ENCODE results near the gene CNGB1. TPM values are rescaled to one million over a fixed set of nuclear protein-coding genes. Genes with fewer than 3 reads are reported as not detected.

The CNGB1 gene
- total and polyA plus RNA-seq, 2 donors (not counting 1 experiment from before 2014, with no cell fraction given) = not detected

DNA sequence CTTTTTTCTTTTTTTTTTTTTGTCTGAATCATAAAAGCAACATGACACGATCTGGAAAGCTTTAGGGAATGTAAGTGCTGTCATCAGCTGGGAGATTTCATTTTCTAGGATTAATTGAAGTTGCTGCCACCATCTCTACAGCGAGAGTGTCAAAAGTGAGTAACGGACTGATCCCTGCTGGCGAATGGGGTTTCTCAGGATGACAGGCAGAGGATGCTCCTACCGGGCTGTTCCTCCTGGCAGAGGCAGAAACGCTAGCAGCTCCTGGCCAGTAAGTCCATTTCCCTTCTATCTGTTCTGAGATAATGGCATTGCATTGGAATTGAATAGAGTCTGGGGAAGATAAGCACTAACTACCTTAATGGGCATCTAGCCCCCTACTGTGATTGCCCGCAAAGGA is 88.1 kb downstream of the CNGB1 start:
- H3K27ac ChIP-seq (ENCODE audit: insufficient read depth, low read length) = no peak overlapping the region
- DNase-seq (ENCODE audit: low read depth in 2 of 2) = peak in 1 of 2 donors; percentile 72

DNA sequence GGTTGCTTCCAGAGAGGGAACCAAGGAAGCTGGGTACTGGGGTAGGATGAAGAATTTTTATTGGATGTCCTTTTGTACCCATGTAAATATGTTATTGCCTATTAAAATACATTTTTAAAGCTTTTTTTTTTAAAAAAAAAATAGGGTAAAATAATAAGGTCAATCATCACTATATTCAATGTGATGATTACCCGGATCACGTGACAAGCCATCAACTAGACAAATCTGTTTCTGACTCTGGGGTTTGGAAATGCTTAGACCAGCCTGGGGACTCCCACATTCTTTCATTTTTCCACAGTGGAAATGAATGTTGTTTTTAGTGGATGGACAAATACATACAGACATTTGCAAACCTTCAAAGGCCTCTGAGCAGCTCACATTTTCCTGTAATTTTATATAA is 88.7 kb downstream of the CNGB1 start:
- Histone ChIP-seq H3K27ac (ENCODE audit: insufficient read depth, low read length) (no peak overlapping the region), H3K9me3 (ENCODE audit: control insufficient read depth, insufficient read depth, low read depth, low read length) (no peaks in the 10 kb centered on the region), H3K4me1 (ENCODE audit: control insufficient read depth, extremely low read depth, insufficient read depth, low read length) (no peaks in the 10 kb centered on the region), H3K9ac (ENCODE audit: insufficient read depth, low read length) (no peak overlapping the region), H3K4me3 (replicated peaks in 1 of 4; ENCODE audit: control extremely low read depth in 1 of 4, insufficient read depth in 1 of 4, low read depth in 3 of 4, low read length in 4 of 4) (no peak overlapping the region), H2AFZ (ENCODE audit: low read length) (no peak overlapping the region), H3K36me3 (ENCODE audit: control insufficient read depth, insufficient read depth, low read length) (no peaks in the 10 kb centered on the region), H3K27me3 (ENCODE audit: control insufficient read depth, insufficient read depth, low read length) (peaks cover 34% of the 10 kb centered on the region), H4K20me1 (ENCODE audit: control insufficient read depth, extremely low read depth, insufficient read depth, low read length) (no peaks in the 10 kb centered on the region), H3K79me2 (ENCODE audit: control insufficient read depth, insufficient read depth, low read length) (no peaks in the 10 kb centered on the region), H3K4me2 (ENCODE audit: extremely low read depth, insufficient read depth, low read length) (no peak overlapping the region)
- TF ChIP-seq, protein P1, sequence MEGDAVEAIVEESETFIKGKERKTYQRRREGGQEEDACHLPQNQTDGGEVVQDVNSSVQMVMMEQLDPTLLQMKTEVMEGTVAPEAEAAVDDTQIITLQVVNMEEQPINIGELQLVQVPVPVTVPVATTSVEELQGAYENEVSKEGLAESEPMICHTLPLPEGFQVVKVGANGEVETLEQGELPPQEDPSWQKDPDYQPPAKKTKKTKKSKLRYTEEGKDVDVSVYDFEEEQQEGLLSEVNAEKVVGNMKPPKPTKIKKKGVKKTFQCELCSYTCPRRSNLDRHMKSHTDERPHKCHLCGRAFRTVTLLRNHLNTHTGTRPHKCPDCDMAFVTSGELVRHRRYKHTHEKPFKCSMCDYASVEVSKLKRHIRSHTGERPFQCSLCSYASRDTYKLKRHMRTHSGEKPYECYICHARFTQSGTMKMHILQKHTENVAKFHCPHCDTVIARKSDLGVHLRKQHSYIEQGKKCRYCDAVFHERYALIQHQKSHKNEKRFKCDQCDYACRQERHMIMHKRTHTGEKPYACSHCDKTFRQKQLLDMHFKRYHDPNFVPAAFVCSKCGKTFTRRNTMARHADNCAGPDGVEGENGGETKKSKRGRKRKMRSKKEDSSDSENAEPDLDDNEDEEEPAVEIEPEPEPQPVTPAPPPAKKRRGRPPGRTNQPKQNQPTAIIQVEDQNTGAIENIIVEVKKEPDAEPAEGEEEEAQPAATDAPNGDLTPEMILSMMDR (conservative IDR thresholded peaks at IDR 0.05 in 1 of 2, IDR thresholded peaks at IDR 0.05 in 1 of 2; ENCODE audit: low read depth in 1 of 2, low read length in 2 of 2) = no peak
- no peak for TF ChIP-seq EZH2 (IDR thresholded peaks at IDR 0.05; ENCODE audit: low read length, missing control alignments)
- DNase-seq (ENCODE audit: low read depth in 2 of 2) = no peak

More for the DNA sequence above, 88.1 kb downstream of the CNGB1 start:
- Histone ChIP-seq H3K36me3 (ENCODE audit: control insufficient read depth, insufficient read depth, low read length) (no peaks in the 10 kb centered on the region), H3K4me2 (ENCODE audit: extremely low read depth, insufficient read depth, low read length) (no peak overlapping the region), H3K4me1 (ENCODE audit: control insufficient read depth, extremely low read depth, insufficient read depth, low read length) (no peaks in the 10 kb centered on the region), H3K9me3 (ENCODE audit: control insufficient read depth, insufficient read depth, low read depth, low read length) (no peaks in the 10 kb centered on the region), H4K20me1 (ENCODE audit: control insufficient read depth, extremely low read depth, insufficient read depth, low read length) (no peaks in the 10 kb centered on the region), H2AFZ (ENCODE audit: low read length) (no peak overlapping the region), H3K79me2 (ENCODE audit: control insufficient read depth, insufficient read depth, low read length) (no peaks in the 10 kb centered on the region), H3K9ac (ENCODE audit: insufficient read depth, low read length) (no peak overlapping the region), H3K4me3 (replicated peaks in 1 of 4; ENCODE audit: control extremely low read depth in 1 of 4, insufficient read depth in 1 of 4, low read depth in 3 of 4, low read length in 4 of 4) (no peak overlapping the region), H3K27me3 (ENCODE audit: control insufficient read depth, insufficient read depth, low read length) (peaks cover 39% of the 10 kb centered on the region)
- TF ChIP-seq, protein P1 (conservative IDR thresholded peaks at IDR 0.05 in 1 of 2, IDR thresholded peaks at IDR 0.05 in 1 of 2; ENCODE audit: low read depth in 1 of 2, low read length in 2 of 2) = no peak
- no peak for TF ChIP-seq EZH2 (IDR thresholded peaks at IDR 0.05; ENCODE audit: low read length, missing control alignments)

DNA sequence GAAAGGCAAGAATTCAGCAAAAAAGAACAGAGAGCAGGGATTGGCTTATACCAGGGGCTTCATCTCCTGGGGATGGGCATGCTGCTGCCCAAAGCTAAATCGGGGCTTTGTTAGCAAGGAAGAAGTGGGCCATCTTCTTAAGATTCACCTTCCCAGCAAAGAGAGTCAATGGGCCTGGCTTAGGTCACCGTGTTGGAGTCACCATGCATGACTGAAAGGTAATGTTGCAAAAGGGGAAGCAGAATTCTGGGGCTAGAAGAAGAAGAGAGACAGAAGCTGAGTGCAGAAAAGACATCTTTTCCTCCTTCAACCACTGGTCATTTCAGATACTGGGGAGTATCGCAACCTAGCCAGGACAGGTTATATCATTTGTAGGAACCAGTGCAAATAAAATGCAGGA is 92.3 kb downstream of the CNGB1 start:
- Histone ChIP-seq H2AFZ (ENCODE audit: low read length) (no peak overlapping the region), H3K9me3 (ENCODE audit: control insufficient read depth, insufficient read depth, low read depth, low read length) (no peaks in the 10 kb centered on the region), H3K4me3 (replicated peaks in 1 of 4; ENCODE audit: control extremely low read depth in 1 of 4, insufficient read depth in 1 of 4, low read depth in 3 of 4, low read length in 4 of 4) (no peak overlapping the region), H3K27ac (ENCODE audit: insufficient read depth, low read length) (no peak overlapping the region), H3K36me3 (ENCODE audit: control insufficient read depth, insufficient read depth, low read length) (no peaks in the 10 kb centered on the region), H3K9ac (ENCODE audit: insufficient read depth, low read length) (no peak overlapping the region), H3K4me1 (ENCODE audit: control insufficient read depth, extremely low read depth, insufficient read depth, low read length) (no peaks in the 10 kb centered on the region), H4K20me1 (ENCODE audit: control insufficient read depth, extremely low read depth, insufficient read depth, low read length) (no peaks in the 10 kb centered on the region), H3K27me3 (ENCODE audit: control insufficient read depth, insufficient read depth, low read length) (peaks cover 30% of the 10 kb centered on the region), H3K79me2 (ENCODE audit: control insufficient read depth, insufficient read depth, low read length) (no peaks in the 10 kb centered on the region), H3K4me2 (ENCODE audit: extremely low read depth, insufficient read depth, low read length) (no peak overlapping the region)
- TF ChIP-seq, protein P1 (conservative IDR thresholded peaks at IDR 0.05 in 1 of 2, IDR thresholded peaks at IDR 0.05 in 1 of 2; ENCODE audit: low read depth in 1 of 2, low read length in 2 of 2) = no peak
- no peak for TF ChIP-seq EZH2 (IDR thresholded peaks at IDR 0.05; ENCODE audit: low read length, missing control alignments)
- no peak for DNase-seq (ENCODE audit: low read depth in 2 of 2)

Measured in fibroblast of lung (primary cell).